ENCODE measurements around the gene AMBRA1.
"Not testable (repeated sequence)": the region's sequence is repeated elsewhere in the genome, so short reads cannot be mapped to it uniquely, and the experiment has no call there.

AMBRA1 gene

GRCh38 chr11:46588131-46588530 lies 5.7 kb downstream of the AMBRA1 start:
- no peaks in the 10 kb centered on the region for H3K27me3 ChIP-seq (ENCODE audit: control insufficient read depth, insufficient read depth, low read length)
- no peak overlapping the region for H3K4me3 ChIP-seq (ENCODE audit: low read length)
- H3K9ac ChIP-seq (ENCODE audit: low read length): no peak overlapping the region
- no peak overlapping the region for H3K27ac ChIP-seq (ENCODE audit: low read depth, low read length)
- H3K4me1 ChIP-seq (ENCODE audit: control insufficient read depth, insufficient read depth, low read length): peaks cover 7% of the 10 kb centered on the region
- H3K36me3 ChIP-seq (ENCODE audit: control insufficient read depth, insufficient read depth, low read length): no peaks in the 10 kb centered on the region

- not testable (repeated sequence) for H3K4me3 ChIP-seq (ENCODE audit: low read length); H3K27me3 ChIP-seq (ENCODE audit: control insufficient read depth, insufficient read depth, low read length)
Measured at GRCh38 chr11:46583513-46583912, 10.3 kb downstream of the AMBRA1 start.

GRCh38 chr11:46582588-46582987 lies 11.2 kb downstream of the AMBRA1 start:
- H3K36me3 ChIP-seq (ENCODE audit: control insufficient read depth, insufficient read depth, low read length): no peaks in the 10 kb centered on the region
- no peak overlapping the region for H3K4me3 ChIP-seq (ENCODE audit: low read length)
- H3K9ac ChIP-seq (ENCODE audit: low read length): no peak overlapping the region
- no peak overlapping the region for H3K27ac ChIP-seq (ENCODE audit: low read depth, low read length)
- no peaks in the 10 kb centered on the region for H3K27me3 ChIP-seq (ENCODE audit: control insufficient read depth, insufficient read depth, low read length)
- no peaks in the 10 kb centered on the region for H3K4me1 ChIP-seq (ENCODE audit: control insufficient read depth, insufficient read depth, low read length)

More at GRCh38 chr11:46583513-46583912, 10.3 kb downstream of the AMBRA1 start:
- not testable (repeated sequence) for H3K36me3 ChIP-seq (ENCODE audit: control insufficient read depth, insufficient read depth, low read length); H3K27ac ChIP-seq (ENCODE audit: low read depth, low read length); H3K9ac ChIP-seq (ENCODE audit: low read length); H3K4me1 ChIP-seq (ENCODE audit: control insufficient read depth, insufficient read depth, low read length)

- H3K36me3 ChIP-seq (ENCODE audit: control insufficient read depth, insufficient read depth, low read length): no peaks in the 10 kb centered on the region
- H3K9ac ChIP-seq (ENCODE audit: low read length): no peak overlapping the region
- no peak overlapping the region for H3K4me3 ChIP-seq (ENCODE audit: low read length)
- no peaks in the 10 kb centered on the region for H3K27me3 ChIP-seq (ENCODE audit: control insufficient read depth, insufficient read depth, low read length)
- H3K4me1 ChIP-seq (ENCODE audit: control insufficient read depth, insufficient read depth, low read length): no peaks in the 10 kb centered on the region
- no peak overlapping the region for H3K27ac ChIP-seq (ENCODE audit: low read depth, low read length)
Measured at GRCh38 chr11:46577058-46577457, 16.8 kb downstream of the AMBRA1 start.

GRCh38 chr11:46574656-46575055 lies 19.2 kb downstream of the AMBRA1 start:
- H3K36me3 ChIP-seq (ENCODE audit: control insufficient read depth, insufficient read depth, low read length): no peaks in the 10 kb centered on the region
- H3K27me3 ChIP-seq (ENCODE audit: control insufficient read depth, insufficient read depth, low read length): no peaks in the 10 kb centered on the region
- H3K27ac ChIP-seq (ENCODE audit: low read depth, low read length): no peak overlapping the region
- no peaks in the 10 kb centered on the region for H3K4me1 ChIP-seq (ENCODE audit: control insufficient read depth, insufficient read depth, low read length)
- H3K9ac ChIP-seq (ENCODE audit: low read length): no peak overlapping the region
- H3K4me3 ChIP-seq (ENCODE audit: low read length): no peak overlapping the region

- no peak overlapping the region for H3K9ac ChIP-seq (ENCODE audit: low read length)
- H3K36me3 ChIP-seq (ENCODE audit: control insufficient read depth, insufficient read depth, low read length): no peaks in the 10 kb centered on the region
- no peak overlapping the region for H3K4me3 ChIP-seq (ENCODE audit: low read length)
- no peak overlapping the region for H3K27ac ChIP-seq (ENCODE audit: low read depth, low read length)
- H3K4me1 ChIP-seq (ENCODE audit: control insufficient read depth, insufficient read depth, low read length): no peaks in the 10 kb centered on the region
- H3K27me3 ChIP-seq (ENCODE audit: control insufficient read depth, insufficient read depth, low read length): no peaks in the 10 kb centered on the region
Measured at GRCh38 chr11:46570790-46571398, 22.9 kb downstream of the AMBRA1 start.

GRCh38 chr11:46565232-46565840 lies 28.5 kb downstream of the AMBRA1 start:
- no peak overlapping the region for H3K4me3 ChIP-seq (ENCODE audit: low read length)
- H3K4me1 ChIP-seq (ENCODE audit: control insufficient read depth, insufficient read depth, low read length): no peaks in the 10 kb centered on the region
- no peaks in the 10 kb centered on the region for H3K27me3 ChIP-seq (ENCODE audit: control insufficient read depth, insufficient read depth, low read length)
- no peak overlapping the region for H3K9ac ChIP-seq (ENCODE audit: low read length)
- no peaks in the 10 kb centered on the region for H3K36me3 ChIP-seq (ENCODE audit: control insufficient read depth, insufficient read depth, low read length)
- H3K27ac ChIP-seq (ENCODE audit: low read depth, low read length): no peak overlapping the region

GRCh38 chr11:46564459-46564858 lies 29.4 kb downstream of the AMBRA1 start:
- H3K27me3 ChIP-seq (ENCODE audit: control insufficient read depth, insufficient read depth, low read length): no peaks in the 10 kb centered on the region

GRCh38 chr11:46562527-46562926 lies 31.3 kb downstream of the AMBRA1 start:
- H3K9ac ChIP-seq (ENCODE audit: low read length): no peak overlapping the region
- no peaks in the 10 kb centered on the region for H3K4me1 ChIP-seq (ENCODE audit: control insufficient read depth, insufficient read depth, low read length)
- H3K27ac ChIP-seq (ENCODE audit: low read depth, low read length): no peak overlapping the region
- H3K4me3 ChIP-seq (ENCODE audit: low read length): no peak overlapping the region
- H3K36me3 ChIP-seq (ENCODE audit: control insufficient read depth, insufficient read depth, low read length): no peaks in the 10 kb centered on the region
- H3K27me3 ChIP-seq (ENCODE audit: control insufficient read depth, insufficient read depth, low read length): no peaks in the 10 kb centered on the region

More at GRCh38 chr11:46564459-46564858, 29.4 kb downstream of the AMBRA1 start:
- no peaks in the 10 kb centered on the region for H3K4me1 ChIP-seq (ENCODE audit: control insufficient read depth, insufficient read depth, low read length)
- H3K9ac ChIP-seq (ENCODE audit: low read length): no peak overlapping the region
- H3K27ac ChIP-seq (ENCODE audit: low read depth, low read length): no peak overlapping the region
- no peak overlapping the region for H3K4me3 ChIP-seq (ENCODE audit: low read length)
- H3K36me3 ChIP-seq (ENCODE audit: control insufficient read depth, insufficient read depth, low read length): no peaks in the 10 kb centered on the region

- no peaks in the 10 kb centered on the region for H3K36me3 ChIP-seq (ENCODE audit: control insufficient read depth, insufficient read depth, low read length)
- no peaks in the 10 kb centered on the region for H3K27me3 ChIP-seq (ENCODE audit: control insufficient read depth, insufficient read depth, low read length)
- H3K27ac ChIP-seq (ENCODE audit: low read depth, low read length): peak overlapping the region; percentile 63
- H3K9ac ChIP-seq (ENCODE audit: low read length): no peak overlapping the region
- peak overlapping the region; percentile 60 for H3K4me3 ChIP-seq (ENCODE audit: low read length)
- no peaks in the 10 kb centered on the region for H3K4me1 ChIP-seq (ENCODE audit: control insufficient read depth, insufficient read depth, low read length)
Measured at GRCh38 chr11:46560300-46560991, 33.4 kb downstream of the AMBRA1 start.

GRCh38 chr11:46559815-46560214 lies 34.0 kb downstream of the AMBRA1 start:
- Histone ChIP-seq H3K4me1 (ENCODE audit: control insufficient read depth, insufficient read depth, low read length) (peaks cover 3% of the 10 kb centered on the region), H3K27me3 (ENCODE audit: control insufficient read depth, insufficient read depth, low read length) (no peaks in the 10 kb centered on the region), H3K4me3 (ENCODE audit: low read length) (peak overlapping the region; percentile 60), H3K27ac (ENCODE audit: low read depth, low read length) (peak overlapping the region; percentile 63), H3K9ac (ENCODE audit: low read length) (no peak overlapping the region), H3K36me3 (ENCODE audit: control insufficient read depth, insufficient read depth, low read length) (no peaks in the 10 kb centered on the region)

GRCh38 chr11:46557684-46558151 lies 36.1 kb downstream of the AMBRA1 start:
- Histone ChIP-seq H3K27me3 (ENCODE audit: control insufficient read depth, insufficient read depth, low read length) (no peaks in the 10 kb centered on the region), H3K9ac (ENCODE audit: low read length) (no peak overlapping the region), H3K4me3 (ENCODE audit: low read length) (no peak overlapping the region), H3K27ac (ENCODE audit: low read depth, low read length) (no peak overlapping the region), H3K4me1 (ENCODE audit: control insufficient read depth, insufficient read depth, low read length) (peaks cover 14% of the 10 kb centered on the region), H3K36me3 (ENCODE audit: control insufficient read depth, insufficient read depth, low read length) (no peaks in the 10 kb centered on the region)
